ENCODE measurements around the gene THUMPD2.
"Not testable (repeated sequence)": the region's sequence is repeated elsewhere in the genome, so short reads cannot be mapped to it uniquely, and the experiment has no call there.

THUMPD2 gene

DNA sequence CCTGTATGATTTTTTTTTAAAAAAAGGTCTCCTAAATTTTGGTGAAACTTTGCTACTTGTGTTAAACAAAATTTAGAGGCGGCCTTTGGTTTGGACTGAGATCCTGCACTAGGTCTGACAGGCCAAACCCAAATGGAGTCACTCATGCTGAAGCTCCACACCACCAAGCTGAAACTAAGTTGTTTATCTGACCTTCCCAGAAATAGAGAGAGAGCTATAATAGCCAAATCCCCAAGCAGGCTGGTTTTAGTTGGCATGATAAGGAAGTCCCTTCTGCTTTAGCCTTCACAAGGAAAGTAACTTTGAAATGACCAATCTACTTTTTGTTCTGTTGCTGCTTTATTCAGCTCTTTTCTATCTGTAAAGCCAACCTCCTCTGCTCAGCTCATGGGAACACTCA lies 17.1 kb upstream of the THUMPD2 start:
- no peak for DNase-seq (ENCODE audit: low read depth)
- TF ChIP-seq, protein P1, sequence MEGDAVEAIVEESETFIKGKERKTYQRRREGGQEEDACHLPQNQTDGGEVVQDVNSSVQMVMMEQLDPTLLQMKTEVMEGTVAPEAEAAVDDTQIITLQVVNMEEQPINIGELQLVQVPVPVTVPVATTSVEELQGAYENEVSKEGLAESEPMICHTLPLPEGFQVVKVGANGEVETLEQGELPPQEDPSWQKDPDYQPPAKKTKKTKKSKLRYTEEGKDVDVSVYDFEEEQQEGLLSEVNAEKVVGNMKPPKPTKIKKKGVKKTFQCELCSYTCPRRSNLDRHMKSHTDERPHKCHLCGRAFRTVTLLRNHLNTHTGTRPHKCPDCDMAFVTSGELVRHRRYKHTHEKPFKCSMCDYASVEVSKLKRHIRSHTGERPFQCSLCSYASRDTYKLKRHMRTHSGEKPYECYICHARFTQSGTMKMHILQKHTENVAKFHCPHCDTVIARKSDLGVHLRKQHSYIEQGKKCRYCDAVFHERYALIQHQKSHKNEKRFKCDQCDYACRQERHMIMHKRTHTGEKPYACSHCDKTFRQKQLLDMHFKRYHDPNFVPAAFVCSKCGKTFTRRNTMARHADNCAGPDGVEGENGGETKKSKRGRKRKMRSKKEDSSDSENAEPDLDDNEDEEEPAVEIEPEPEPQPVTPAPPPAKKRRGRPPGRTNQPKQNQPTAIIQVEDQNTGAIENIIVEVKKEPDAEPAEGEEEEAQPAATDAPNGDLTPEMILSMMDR (conservative IDR thresholded peaks at IDR 0.05; ENCODE audit: low read depth, low read length), result no peak
- no peak overlapping the region for H3K4me3 ChIP-seq (ENCODE audit: low read length)

GRCh38 chr2:39790216-39790818 lies 11.3 kb upstream of the THUMPD2 start:
- DNase-seq (ENCODE audit: low read depth); H3K4me3 ChIP-seq (ENCODE audit: low read length): not testable (repeated sequence)

DNA sequence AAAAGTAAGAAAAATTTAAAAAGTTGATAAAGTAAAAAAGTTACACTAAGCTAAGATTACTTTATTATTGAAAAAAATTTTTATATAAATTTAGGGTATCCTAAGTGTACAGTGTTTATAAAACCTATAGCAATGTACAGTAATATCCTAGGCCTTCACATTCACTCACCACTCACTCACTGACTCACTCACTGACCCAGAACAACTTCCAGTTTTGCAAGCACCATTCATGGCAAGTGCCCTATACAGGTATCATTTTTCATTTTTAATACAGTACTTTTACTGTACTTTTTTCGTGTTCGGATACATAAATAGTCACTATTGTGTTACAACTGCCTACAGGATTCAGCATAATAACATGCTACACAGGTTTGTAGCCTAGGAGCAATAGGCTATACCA lies 8.9 kb upstream of the THUMPD2 start:
- DNase-seq (ENCODE audit: low read depth), result no peak
- TF ChIP-seq, protein P1 (conservative IDR thresholded peaks at IDR 0.05; ENCODE audit: low read depth, low read length), result no peak
- no peak overlapping the region for H3K4me3 ChIP-seq (ENCODE audit: low read length)

DNA sequence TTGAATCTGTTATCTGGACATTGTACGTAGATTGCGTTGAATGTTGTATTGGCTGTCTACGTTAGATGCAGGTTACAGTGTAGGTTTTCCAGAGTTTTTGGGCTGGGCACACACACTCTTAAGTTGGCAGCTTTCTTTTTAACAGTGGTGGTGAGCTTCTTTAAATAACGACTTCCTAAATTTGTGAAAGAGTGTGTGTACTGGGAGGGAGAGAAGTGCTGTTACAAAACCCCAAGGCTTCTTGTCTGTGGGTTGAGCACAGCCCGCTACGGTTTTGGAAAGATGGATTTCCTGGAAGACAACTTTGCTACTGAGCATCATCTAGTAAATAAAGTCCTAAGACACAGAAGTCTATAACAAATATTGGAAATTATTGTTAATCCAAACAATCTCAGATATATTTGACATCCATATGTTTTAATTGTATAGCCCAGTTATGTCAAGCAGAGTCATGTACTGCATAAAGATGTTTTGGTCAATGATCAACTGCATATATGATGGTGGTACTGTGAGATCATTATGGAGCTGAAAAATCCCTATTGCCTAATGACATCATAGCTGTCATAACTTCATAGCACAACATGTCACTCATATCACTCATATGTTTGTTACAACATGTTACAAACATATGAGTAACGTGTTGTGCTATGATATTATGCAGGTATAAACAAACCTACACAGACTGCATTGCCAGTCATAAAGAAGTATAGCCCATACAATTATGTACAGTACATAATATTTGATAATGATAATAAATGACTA lies 7.9 kb upstream of the THUMPD2 start:
- H3K4me3 ChIP-seq (ENCODE audit: low read length), result no peak overlapping the region
- TF ChIP-seq, protein P1 (conservative IDR thresholded peaks at IDR 0.05; ENCODE audit: low read depth, low read length), result no peak
- DNase-seq (ENCODE audit: low read depth), result no peak

DNA sequence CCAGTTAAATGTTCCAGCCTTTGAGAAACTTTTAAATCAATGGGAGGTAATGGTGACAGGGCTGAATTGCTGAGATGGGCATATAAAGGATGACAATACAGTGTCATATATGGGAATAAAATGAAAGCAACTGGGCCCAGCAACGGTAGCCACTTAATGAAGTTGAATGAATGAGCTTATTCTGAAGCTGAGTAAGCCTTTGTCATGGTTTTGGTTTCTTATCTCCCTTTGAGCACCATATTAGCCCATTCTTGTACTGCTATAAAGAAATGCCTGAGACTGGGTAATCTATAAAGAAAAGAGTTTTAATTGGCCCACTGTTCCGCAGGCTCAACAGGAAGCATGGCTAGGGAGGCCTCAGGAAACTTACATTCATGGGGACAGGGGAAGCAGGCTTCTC lies 3.5 kb upstream of the THUMPD2 start:
- TF ChIP-seq, protein P1 (conservative IDR thresholded peaks at IDR 0.05; ENCODE audit: low read depth, low read length), result no peak
- DNase-seq (ENCODE audit: low read depth), result no peak
- no peak overlapping the region for H3K4me3 ChIP-seq (ENCODE audit: low read length)

DNA sequence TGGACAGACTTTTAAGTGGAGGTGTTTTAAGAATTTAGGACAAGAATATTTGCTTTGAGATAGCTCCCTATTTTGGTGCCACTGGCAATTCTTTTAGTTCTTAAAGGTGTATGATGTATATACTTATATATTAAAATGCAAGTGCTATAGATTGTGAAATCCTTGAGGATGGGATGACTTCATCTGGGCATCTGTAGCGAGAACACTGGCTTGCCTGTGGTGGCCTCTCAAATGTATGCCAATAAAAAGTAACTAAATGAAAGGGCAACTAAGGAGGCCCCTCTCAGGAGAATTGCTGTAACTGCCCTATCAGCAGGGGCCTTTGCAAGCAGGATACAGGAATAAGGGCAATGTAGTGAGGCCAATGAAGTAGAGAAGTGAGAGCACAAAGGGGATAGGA lies 2.6 kb upstream of the THUMPD2 start:
- TF ChIP-seq, protein P1 (conservative IDR thresholded peaks at IDR 0.05; ENCODE audit: low read depth, low read length), result no peak

DNA sequence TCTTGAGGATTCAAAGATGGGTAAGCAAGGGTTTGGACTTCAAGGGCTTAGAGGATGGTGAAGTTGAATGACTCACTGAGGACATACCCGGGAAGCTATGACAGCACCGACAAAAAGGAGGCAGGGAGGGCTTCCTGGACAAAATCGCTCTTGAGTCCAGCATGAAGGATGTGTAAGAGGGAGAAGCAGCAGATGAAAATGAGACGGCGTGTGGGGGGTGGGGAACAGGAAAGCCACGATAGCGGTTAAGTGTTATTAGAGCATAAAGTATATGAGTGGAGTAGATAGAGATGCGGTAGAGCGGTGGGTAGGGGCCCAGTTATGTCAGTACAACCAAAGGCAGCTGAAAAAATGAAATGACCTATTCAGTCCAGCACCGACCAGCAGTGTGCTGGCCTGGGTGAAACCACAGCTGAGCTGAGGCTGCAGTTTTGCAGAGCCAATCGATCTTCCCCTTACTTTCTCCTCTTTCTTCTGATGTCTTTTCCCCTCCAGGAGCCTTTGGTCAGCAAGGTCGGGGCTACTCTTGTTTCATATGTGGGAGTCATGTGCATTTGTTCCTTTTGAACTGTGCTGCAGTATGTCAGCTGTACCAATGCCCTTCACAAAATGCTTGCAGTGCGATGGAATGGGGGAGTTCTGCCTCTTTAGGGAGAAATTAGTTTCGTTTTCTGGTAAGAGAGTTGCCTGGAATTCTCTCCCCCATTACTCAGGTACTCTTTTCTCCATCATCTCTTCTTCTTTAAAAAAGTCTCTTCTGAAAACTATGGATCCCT lies 2.0 kb upstream of the THUMPD2 start:
- TF ChIP-seq, protein P1 (conservative IDR thresholded peaks at IDR 0.05; ENCODE audit: low read depth, low read length), result no peak
- H3K4me3 ChIP-seq (ENCODE audit: low read length), result no peak overlapping the region
- DNase-seq (ENCODE audit: low read depth), result no peak

More for the DNA sequence above, 2.6 kb upstream of the THUMPD2 start:
- no peak overlapping the region for H3K4me3 ChIP-seq (ENCODE audit: low read length)
- no peak for DNase-seq (ENCODE audit: low read depth)

All from retinal pigment epithelial cell (primary cell).